Ishikawa (cell line): ENCODE measurements around the gene CD59.

ENCODE experiments used
- CEBPB ChIP-seq: IDR thresholded peaks from 2 replicates; pipeline ENCODE4 v1.6.1; 2012
- CREB1 ChIP-seq: IDR thresholded peaks from 2 replicates; pipeline ENCODE4 v1.6.1; 2012; ENCODE audit warnings: low read depth
- EGR1 ChIP-seq: IDR thresholded peaks from 2 replicates; pipeline ENCODE4 v1.6.1; 2012
- EP300 ChIP-seq: IDR thresholded peaks from 2 replicates; pipeline ENCODE4 v1.6.1; 2012; ENCODE audit warnings: borderline replicate concordance
- FOXM1 ChIP-seq: IDR thresholded peaks from 2 replicates; pipeline ENCODE4 v1.6.1; 2012; ENCODE audit warnings: low read depth, borderline replicate concordance
- NFIC ChIP-seq: IDR thresholded peaks from 2 replicates; pipeline ENCODE4 v1.6.1; 2012
- RAD21 ChIP-seq: IDR thresholded peaks from 2 replicates; pipeline ENCODE4 v1.6.1; 2012; ENCODE audit warnings: low read depth
- TAF1 ChIP-seq: IDR thresholded peaks from 2 replicates; pipeline ENCODE4 v1.6.1; 2012; ENCODE audit warnings: low read depth, mild to moderate bottlenecking
- TCF12 ChIP-seq: IDR thresholded peaks from 2 replicates; pipeline ENCODE4 v1.6.1; 2012; ENCODE audit warnings: low read depth
- TEAD4 ChIP-seq: IDR thresholded peaks from 2 replicates; pipeline ENCODE4 v1.6.1; 2012
- YY1 ChIP-seq: IDR thresholded peaks from 2 replicates; pipeline ENCODE4 v1.6.1; 2012; ENCODE audit warnings: low read depth
- ZBTB7A ChIP-seq: IDR thresholded peaks from 2 replicates; pipeline ENCODE4 v1.6.1; 2012; ENCODE audit warnings: low read depth
- TF ChIP-seq, protein P1 (sequence below): IDR thresholded peaks from 2 replicates; pipeline ENCODE4 v1.6.1; 2012; ENCODE audit warnings: low read depth, mild to moderate bottlenecking
- TF ChIP-seq, protein P2 (sequence below): IDR thresholded peaks from 2 replicates; pipeline ENCODE4 v1.6.1; 2012
- TF ChIP-seq, protein P3 (sequence below): IDR thresholded peaks from 2 replicates; pipeline ENCODE4 v1.6.1; 2012

Gene CD59

DNA sequence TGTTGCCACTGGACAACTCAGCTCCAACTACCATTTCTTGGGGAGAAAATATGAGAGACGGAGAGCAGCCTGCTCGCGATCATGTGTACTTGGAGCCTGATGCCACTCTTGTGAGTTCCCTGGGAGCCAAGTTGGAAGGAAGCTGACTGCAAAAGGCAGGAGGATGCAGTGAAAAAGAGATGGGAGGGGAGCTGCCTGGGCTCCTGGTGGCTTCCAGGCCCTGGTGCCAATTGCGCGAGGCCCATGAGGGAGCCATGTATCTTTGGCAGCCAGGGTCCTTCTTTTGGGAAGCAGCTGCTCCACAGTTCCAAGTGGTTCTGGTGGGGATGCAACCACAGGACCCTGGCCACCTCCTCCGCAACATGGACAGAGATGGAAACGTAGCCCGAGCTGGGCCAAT lies 46.7 kb downstream of the CD59 start:
- TF ChIP-seq RAD21, result no peak
- no peak for TF ChIP-seq TCF12
- no peak for TF ChIP-seq EGR1
- TF ChIP-seq YY1, result no peak
- TF ChIP-seq, protein P1, sequence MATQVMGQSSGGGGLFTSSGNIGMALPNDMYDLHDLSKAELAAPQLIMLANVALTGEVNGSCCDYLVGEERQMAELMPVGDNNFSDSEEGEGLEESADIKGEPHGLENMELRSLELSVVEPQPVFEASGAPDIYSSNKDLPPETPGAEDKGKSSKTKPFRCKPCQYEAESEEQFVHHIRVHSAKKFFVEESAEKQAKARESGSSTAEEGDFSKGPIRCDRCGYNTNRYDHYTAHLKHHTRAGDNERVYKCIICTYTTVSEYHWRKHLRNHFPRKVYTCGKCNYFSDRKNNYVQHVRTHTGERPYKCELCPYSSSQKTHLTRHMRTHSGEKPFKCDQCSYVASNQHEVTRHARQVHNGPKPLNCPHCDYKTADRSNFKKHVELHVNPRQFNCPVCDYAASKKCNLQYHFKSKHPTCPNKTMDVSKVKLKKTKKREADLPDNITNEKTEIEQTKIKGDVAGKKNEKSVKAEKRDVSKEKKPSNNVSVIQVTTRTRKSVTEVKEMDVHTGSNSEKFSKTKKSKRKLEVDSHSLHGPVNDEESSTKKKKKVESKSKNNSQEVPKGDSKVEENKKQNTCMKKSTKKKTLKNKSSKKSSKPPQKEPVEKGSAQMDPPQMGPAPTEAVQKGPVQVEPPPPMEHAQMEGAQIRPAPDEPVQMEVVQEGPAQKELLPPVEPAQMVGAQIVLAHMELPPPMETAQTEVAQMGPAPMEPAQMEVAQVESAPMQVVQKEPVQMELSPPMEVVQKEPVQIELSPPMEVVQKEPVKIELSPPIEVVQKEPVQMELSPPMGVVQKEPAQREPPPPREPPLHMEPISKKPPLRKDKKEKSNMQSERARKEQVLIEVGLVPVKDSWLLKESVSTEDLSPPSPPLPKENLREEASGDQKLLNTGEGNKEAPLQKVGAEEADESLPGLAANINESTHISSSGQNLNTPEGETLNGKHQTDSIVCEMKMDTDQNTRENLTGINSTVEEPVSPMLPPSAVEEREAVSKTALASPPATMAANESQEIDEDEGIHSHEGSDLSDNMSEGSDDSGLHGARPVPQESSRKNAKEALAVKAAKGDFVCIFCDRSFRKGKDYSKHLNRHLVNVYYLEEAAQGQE, result no peak

DNA sequence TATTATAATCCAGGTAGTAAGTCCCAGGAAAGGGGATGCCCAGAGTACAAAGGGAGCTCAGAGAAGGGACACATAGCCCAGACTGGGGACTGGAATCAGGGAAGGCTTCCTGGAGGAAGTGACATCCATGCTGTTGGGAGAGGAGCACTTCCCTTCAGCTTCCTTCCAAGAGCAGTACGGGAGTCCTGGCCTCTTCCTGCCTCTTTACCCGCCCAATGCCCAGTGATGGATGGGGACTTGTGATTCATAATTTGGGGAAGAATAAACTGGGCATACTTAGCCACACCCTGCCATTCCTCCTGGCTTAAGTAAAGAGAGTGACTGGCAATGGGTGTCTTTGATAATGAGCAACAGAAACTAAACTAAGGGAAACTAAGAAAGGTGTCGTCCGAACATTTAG lies 47.1 kb downstream of the CD59 start:
- TF ChIP-seq, protein P2, sequence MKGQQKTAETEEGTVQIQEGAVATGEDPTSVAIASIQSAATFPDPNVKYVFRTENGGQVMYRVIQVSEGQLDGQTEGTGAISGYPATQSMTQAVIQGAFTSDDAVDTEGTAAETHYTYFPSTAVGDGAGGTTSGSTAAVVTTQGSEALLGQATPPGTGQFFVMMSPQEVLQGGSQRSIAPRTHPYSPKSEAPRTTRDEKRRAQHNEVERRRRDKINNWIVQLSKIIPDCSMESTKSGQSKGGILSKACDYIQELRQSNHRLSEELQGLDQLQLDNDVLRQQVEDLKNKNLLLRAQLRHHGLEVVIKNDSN, result no peak
- TF ChIP-seq CREB1 (no peak), TAF1 (no peak), RAD21 (no peak)

DNA sequence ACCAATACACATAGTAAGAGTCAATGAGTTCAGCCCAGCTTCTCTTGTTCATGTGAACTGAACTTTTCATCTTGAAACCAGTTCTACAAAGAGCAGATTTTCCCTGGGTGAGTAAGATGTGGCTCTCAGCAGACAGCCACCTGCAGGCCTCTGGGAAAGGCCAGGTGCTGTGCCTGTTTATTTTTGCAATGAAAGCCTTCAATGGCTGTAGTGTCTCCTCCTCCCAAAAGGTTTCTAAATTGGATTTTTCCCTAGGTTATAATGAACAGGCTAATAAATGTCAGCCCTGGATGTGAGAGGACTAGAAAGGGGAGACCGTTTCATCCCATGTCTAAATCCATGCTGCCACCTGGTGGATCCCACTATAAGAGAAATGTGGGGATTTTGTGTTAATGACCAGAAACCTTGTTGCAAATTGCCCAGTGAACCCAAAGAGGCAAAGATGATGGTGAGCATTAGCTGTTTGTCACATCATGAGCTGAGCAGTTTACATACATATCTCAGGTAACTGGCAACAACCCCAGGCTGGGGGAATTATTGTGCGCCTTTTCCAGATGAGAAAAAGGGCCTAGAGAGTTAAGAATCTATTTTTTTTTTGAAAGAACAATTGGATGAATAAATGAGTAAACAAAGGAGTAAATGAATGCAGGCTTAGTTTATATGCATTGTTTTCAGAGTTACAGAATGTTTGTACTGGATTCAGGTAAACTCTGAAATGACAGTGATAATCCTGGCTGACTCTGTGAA lies 48.3 kb downstream of the CD59 start:
- TF ChIP-seq RAD21 (peak; percentile 94), TEAD4 (0 out of 2 replicates have a peak, but pooled peaks have one; percentile 7), EGR1 (no peak)

DNA sequence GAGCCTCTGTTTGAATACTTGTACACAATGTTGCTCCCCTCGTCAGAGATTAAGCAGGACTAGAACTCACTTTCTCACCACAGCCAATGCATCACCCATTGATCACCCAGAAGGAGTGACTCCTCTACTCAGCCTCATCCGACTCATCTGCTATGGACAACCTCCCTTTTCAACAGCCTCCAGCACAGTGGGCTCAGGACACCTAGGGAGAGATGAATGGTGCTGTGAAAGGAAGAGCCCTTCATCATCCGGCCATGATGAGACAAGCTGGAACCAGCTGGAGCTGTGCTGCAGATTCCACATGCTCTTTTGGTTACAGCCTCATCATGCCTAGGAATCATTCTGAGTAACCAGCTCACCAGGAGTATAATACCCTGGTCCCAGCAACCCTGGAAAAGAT lies 51.1 kb downstream of the CD59 start:
- TF ChIP-seq CEBPB (no peak), CREB1 (no peak), RAD21 (no peak), ZBTB7A (no peak), YY1 (no peak), NFIC (no peak), FOXM1 (no peak), TAF1 (no peak), TEAD4 (no peak), EGR1 (no peak), TCF12 (no peak), EP300 (no peak)
- TF ChIP-seq, protein P1, result no peak
- TF ChIP-seq, protein P3, sequence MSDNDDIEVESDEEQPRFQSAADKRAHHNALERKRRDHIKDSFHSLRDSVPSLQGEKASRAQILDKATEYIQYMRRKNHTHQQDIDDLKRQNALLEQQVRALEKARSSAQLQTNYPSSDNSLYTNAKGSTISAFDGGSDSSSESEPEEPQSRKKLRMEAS, result no peak
- TF ChIP-seq, protein P2, result no peak

DNA sequence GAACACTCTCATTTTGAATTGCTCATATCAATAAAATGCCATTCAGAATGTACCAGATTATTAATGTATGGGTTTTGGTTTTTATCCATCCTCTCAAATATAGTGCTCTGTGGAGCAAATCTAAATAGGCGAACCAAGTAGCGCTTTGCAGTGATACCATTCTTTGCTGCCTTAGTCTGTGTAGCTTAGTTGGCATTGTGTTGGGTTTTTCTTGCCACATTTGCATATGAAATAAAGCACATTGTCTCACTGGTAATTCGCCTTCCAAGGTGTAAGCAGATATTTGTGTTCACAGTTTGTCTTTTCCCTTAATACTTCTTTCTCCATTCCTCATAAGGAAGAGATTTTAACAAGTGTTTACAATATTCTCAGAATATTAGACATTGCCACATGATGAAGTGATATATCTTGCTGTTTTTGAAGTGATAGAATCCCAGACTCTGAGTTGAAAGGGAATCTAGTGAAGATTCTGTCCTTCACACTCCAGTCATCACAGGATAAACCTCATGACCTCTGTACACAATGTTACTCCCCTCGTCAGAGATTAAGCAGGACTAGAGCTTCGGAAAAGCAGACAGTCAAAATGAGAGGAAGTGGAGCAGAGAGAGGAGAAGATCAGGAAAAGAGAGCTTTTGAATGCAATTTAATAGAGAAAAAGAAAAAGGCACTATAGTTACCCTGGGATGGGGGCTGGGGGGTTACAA lies 52.1 kb downstream of the CD59 start:
- TF ChIP-seq EGR1, result no peak
- TF ChIP-seq TAF1, result no peak
- TF ChIP-seq NFIC, result no peak

DNA sequence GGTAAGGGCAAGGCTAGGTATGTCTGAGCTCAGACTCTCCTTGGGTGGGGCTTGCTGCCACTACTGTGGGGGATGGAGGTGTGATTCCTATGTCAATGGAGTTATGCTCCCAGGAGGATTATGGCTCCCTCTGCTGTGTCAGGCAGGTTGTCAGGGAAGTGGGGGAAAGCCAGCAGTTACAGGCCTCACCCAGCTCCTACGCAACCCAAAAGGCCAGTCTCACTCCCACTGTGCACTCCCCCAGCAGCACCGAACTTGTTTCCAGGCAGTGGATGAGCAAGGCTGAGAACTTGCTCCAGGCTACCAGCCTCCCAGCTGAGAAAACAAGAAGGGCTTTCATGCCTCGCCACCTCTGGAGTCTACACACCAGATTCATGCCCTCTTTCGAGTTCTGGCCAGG lies 53.8 kb downstream of the CD59 start:
- TF ChIP-seq EP300 (no peak), RAD21 (peak; percentile 54)

DNA sequence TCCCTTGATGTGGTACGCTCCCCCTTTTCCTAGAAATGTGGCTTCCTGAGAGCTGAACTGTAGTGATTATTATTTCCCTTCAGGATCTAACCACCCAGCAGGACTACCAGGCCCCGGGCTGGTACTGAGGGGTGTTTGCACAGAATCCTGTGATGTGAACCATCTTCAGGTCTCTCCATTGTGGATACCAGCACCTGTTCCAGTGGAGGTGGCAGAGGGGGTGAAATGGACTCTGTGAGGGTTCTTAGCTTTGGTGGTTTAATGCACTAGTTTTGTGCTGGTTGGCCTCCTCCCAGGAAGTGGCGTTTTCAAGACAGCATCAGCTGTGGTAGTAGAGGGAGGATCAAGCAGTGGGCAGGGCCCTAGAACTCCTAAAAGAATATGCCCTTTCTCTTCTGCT lies 54.2 kb downstream of the CD59 start:
- no peak for TF ChIP-seq CREB1
- no peak for TF ChIP-seq EGR1
- TF ChIP-seq EP300, result no peak
- TF ChIP-seq CEBPB, result no peak
